HepG2 (cell line): ENCODE measurements around the gene RARA. TPM values are rescaled to one million over a fixed set of nuclear protein-coding genes. Genes with fewer than 3 reads are reported as not detected.

Experiments
- CCDC6 ChIP-seq: sonication (generic); formaldehyde crosslinking; IDR thresholded peaks from 2 replicates; pipeline ENCODE4 v1.8.1; 2022; ENCODE audit warnings: mild to moderate bottlenecking, missing genetic modification reagents, moderate library complexity
- CENPT ChIP-seq: sonication (generic); formaldehyde crosslinking; IDR thresholded peaks from 2 replicates; pipeline ENCODE4 v1.8.0; 2022; ENCODE audit warnings: low read depth, mild to moderate bottlenecking, moderate library complexity, missing genetic modification reagents
- DNMT1 ChIP-seq: sonication (generic); formaldehyde crosslinking; IDR thresholded peaks from 2 replicates; pipeline ENCODE4 v1.5.1; 2020; ENCODE audit warnings: mild to moderate bottlenecking, missing genetic modification reagents
- FOXJ3 ChIP-seq: sonication (generic); formaldehyde crosslinking; IDR thresholded peaks from 2 replicates; pipeline ENCODE4 v1.4.0; 2020; ENCODE audit warnings: missing genetic modification reagents, mild to moderate bottlenecking, borderline replicate concordance
- FOXK2 ChIP-seq: fragments of 450-650 bp; IDR thresholded peaks from 2 replicates; pipeline ENCODE4 v1.6.1; 2016
- MATR3 ChIP-seq: sonication (generic); formaldehyde crosslinking; IDR thresholded peaks from 2 replicates; pipeline ENCODE4 v1.4.0; 2020; ENCODE audit warnings: missing genetic modification reagents
- NAIF1 ChIP-seq: sonication (generic); formaldehyde crosslinking; IDR thresholded peaks from 2 replicates; pipeline ENCODE4 v1.5.0; 2020; ENCODE audit warnings: mild to moderate bottlenecking, missing genetic modification reagents, borderline replicate concordance
- NFE2 ChIP-seq: sonication (generic); formaldehyde crosslinking; IDR thresholded peaks from 2 replicates; pipeline ENCODE4 v1.4.0; 2020; ENCODE audit warnings: missing genetic modification reagents
- RXRB ChIP-seq: IDR thresholded peaks from 2 replicates; pipeline ENCODE4 v1.6.1; 2016; ENCODE audit warnings: borderline replicate concordance, missing genetic modification reagents, missing compliant biosample characterization
- SRY ChIP-seq: sonication (generic); formaldehyde crosslinking; IDR thresholded peaks from 2 replicates; pipeline ENCODE4 v1.8.0; 2022; ENCODE audit warnings: mild to moderate bottlenecking, missing genetic modification reagents
- TOPORS ChIP-seq: sonication (generic); formaldehyde crosslinking; IDR thresholded peaks from 2 replicates; pipeline ENCODE4 v1.8.0; 2023; ENCODE audit warnings: mild to moderate bottlenecking, missing genetic modification reagents
- XRCC5 ChIP-seq: fragments of 200-400 bp; formaldehyde crosslinking; optimal IDR thresholded peaks from 2 replicates; pipeline ENCODE3; 2017; ENCODE audit warnings: mild to moderate bottlenecking, low read length
- ZNF20 ChIP-seq: sonication (generic); formaldehyde crosslinking; IDR thresholded peaks from 2 replicates; pipeline ENCODE4 v1.4.0; 2020; ENCODE audit warnings: mild to moderate bottlenecking, moderate library complexity, missing genetic modification reagents
- ZNF225 ChIP-seq: sonication (generic); formaldehyde crosslinking; IDR thresholded peaks from 2 replicates; pipeline ENCODE4 v1.4.0; 2020; ENCODE audit warnings: mild to moderate bottlenecking, missing genetic modification reagents
- ZNF274 ChIP-seq: sonication (generic); formaldehyde crosslinking; IDR thresholded peaks from 2 replicates; pipeline ENCODE4 v1.5.1; 2020; ENCODE audit warnings: mild to moderate bottlenecking, missing genetic modification reagents
- ZNF350 ChIP-seq: sonication (generic); formaldehyde crosslinking; IDR thresholded peaks from 2 replicates; pipeline ENCODE4 v1.4.0; 2020; ENCODE audit warnings: mild to moderate bottlenecking, low read depth, missing genetic modification reagents, borderline replicate concordance
- polyA plus RNA-seq, 8 experiments: library from polyadenylated mRNA; depleted of rRNA in 3 of 8; stranded (reverse) in 7 of 8; unstranded in 1 of 8; fragments of >200 nt; fragmentation: Illumina TruSeq in 4 of 8; extraction: Trizol in 4 of 8; gene quantifications; 2 replicates each; pipeline versions ENCODE4 v1.2.1 to v1.2.3, GENCODE V29; 2011 to 2016; ENCODE audit warnings: low read depth in 4 of 8, missing spikeins in 1 of 8, mixed read lengths in 1 of 8; ENCODE audit not compliant: insufficient read depth in 1 of 8
- total RNA-seq, 5 experiments: library from RNA; depleted of rRNA; stranded (reverse); fragments of >200 nt; fragmentation: Illumina TruSeq; extraction: Trizol; gene quantifications; 2 replicates each; pipeline ENCODE4 v1.2.3, GENCODE V29; 2016; ENCODE audit warnings: low read depth in 1 of 5
- TF ChIP-seq, protein P1 (sequence below): sonication (generic); formaldehyde crosslinking; IDR thresholded peaks from 2 replicates; pipeline ENCODE4; 2020; ENCODE audit warnings: missing genetic modification reagents, mild to moderate bottlenecking, borderline replicate concordance
- TF ChIP-seq, protein P2 (sequence below): sonication (generic); formaldehyde crosslinking; IDR thresholded peaks from 2 replicates; pipeline ENCODE4 v1.5.0; 2020; ENCODE audit warnings: missing genetic modification reagents
- TF ChIP-seq, protein P3 (sequence below), 2 experiments: sonication (generic) in 1 of 2; formaldehyde crosslinking in 1 of 2; IDR thresholded peaks; 2 replicates each; pipeline versions ENCODE4 v1.4.0 to v1.6.1; 2018 to 2020; ENCODE audit warnings: missing genetic modification reagents in 2 of 2, borderline replicate concordance in 1 of 2, low read depth in 1 of 2, mild to moderate bottlenecking in 1 of 2, missing biosample characterization in 1 of 2
- TF ChIP-seq, protein P4 (sequence below): sonication (generic); formaldehyde crosslinking; conservative IDR thresholded peaks from 2 replicates; pipeline ENCODE4 v1.4.0; 2020; ENCODE audit warnings: missing genetic modification reagents
- TF ChIP-seq, protein P5 (sequence below): sonication (generic); formaldehyde crosslinking; IDR thresholded peaks from 2 replicates; pipeline ENCODE4 v1.8.0; 2022; ENCODE audit warnings: missing genetic modification reagents, low read depth, mild to moderate bottlenecking, borderline replicate concordance

RARA gene
- total and polyA plus RNA-seq, 2 of the 13 experiments (the other 11 are each of a cell fraction or from before 2014, with no cell fraction given), result 6.4 to 8.6 TPM

DNA sequence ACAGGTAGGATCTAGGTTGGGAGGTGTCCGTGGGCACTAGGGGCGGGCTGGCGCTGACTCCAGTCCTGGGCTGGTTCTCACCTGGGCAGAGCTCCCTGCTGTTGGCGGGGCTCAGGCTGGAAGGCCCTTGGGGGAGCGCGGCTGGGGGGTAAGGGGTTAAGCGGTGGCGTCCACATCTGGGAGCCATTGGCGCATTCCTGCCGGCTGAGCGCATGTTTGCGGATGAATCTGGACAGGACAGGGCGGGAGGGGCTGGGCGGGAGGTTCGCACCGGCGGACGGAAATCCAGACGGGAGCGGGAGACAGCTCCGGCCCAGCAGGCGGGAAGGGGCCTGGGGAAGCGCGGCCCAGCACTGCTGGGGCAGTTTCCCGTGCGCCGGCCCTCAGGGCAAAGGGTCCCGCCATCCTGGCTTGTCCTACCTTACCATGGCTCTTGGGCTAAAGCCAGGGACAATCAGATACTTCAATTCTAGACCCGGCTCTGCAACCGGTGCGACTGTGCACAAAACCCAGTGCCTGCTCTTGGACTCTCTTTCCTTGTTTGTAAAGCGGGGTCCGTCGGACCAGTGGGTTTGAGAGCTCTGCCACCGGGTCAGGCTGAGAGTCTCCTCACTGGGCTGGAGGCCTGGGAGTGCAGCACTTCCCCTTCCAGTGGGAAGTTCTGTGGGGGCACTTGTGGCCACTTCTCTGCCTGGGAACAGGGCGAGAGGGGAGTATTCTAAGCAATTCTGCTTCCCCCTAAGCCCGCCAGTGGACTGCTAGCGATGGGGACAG, 7.8 kb downstream of the RARA start (continued):
- TF ChIP-seq FOXJ3 (CRISPR knock-in tag), result 0 out of 2 replicates have a peak, but pooled peaks have one; percentile 49
- TF ChIP-seq DNMT1 (CRISPR knock-in tag), result no peak
- peak; percentile 75; the same call in 1 of the 2 replicates for TF ChIP-seq SRY (CRISPR knock-in tag)
- TF ChIP-seq FOXK2, result no peak
- TF ChIP-seq, protein P1, sequence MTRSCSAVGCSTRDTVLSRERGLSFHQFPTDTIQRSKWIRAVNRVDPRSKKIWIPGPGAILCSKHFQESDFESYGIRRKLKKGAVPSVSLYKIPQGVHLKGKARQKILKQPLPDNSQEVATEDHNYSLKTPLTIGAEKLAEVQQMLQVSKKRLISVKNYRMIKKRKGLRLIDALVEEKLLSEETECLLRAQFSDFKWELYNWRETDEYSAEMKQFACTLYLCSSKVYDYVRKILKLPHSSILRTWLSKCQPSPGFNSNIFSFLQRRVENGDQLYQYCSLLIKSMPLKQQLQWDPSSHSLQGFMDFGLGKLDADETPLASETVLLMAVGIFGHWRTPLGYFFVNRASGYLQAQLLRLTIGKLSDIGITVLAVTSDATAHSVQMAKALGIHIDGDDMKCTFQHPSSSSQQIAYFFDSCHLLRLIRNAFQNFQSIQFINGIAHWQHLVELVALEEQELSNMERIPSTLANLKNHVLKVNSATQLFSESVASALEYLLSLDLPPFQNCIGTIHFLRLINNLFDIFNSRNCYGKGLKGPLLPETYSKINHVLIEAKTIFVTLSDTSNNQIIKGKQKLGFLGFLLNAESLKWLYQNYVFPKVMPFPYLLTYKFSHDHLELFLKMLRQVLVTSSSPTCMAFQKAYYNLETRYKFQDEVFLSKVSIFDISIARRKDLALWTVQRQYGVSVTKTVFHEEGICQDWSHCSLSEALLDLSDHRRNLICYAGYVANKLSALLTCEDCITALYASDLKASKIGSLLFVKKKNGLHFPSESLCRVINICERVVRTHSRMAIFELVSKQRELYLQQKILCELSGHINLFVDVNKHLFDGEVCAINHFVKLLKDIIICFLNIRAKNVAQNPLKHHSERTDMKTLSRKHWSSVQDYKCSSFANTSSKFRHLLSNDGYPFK (CRISPR knock-in tag), result no peak; the same call in 1 of the 2 replicates
- no peak for TF ChIP-seq ZNF20
- TF ChIP-seq, protein P2, sequence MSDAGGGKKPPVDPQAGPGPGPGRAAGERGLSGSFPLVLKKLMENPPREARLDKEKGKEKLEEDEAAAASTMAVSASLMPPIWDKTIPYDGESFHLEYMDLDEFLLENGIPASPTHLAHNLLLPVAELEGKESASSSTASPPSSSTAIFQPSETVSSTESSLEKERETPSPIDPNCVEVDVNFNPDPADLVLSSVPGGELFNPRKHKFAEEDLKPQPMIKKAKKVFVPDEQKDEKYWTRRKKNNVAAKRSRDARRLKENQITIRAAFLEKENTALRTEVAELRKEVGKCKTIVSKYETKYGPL (CRISPR knock-in tag), result no peak
- TF ChIP-seq ZNF225 (CRISPR knock-in tag), result peak; percentile 74
- peak; percentile 51; the same call in 1 of the 2 replicates for TF ChIP-seq RXRB (CRISPR knock-in tag)
- TF ChIP-seq NFE2 (CRISPR knock-in tag), result no peak
- TF ChIP-seq ZNF274, result no peak
- TF ChIP-seq NAIF1 (CRISPR knock-in tag), result peak; percentile 66; the same call in 1 of the 2 replicates
- TF ChIP-seq MATR3 (CRISPR knock-in tag), result 0 out of 2 replicates have a peak, but pooled peaks have one; percentile 1
- TF ChIP-seq, protein P3, sequence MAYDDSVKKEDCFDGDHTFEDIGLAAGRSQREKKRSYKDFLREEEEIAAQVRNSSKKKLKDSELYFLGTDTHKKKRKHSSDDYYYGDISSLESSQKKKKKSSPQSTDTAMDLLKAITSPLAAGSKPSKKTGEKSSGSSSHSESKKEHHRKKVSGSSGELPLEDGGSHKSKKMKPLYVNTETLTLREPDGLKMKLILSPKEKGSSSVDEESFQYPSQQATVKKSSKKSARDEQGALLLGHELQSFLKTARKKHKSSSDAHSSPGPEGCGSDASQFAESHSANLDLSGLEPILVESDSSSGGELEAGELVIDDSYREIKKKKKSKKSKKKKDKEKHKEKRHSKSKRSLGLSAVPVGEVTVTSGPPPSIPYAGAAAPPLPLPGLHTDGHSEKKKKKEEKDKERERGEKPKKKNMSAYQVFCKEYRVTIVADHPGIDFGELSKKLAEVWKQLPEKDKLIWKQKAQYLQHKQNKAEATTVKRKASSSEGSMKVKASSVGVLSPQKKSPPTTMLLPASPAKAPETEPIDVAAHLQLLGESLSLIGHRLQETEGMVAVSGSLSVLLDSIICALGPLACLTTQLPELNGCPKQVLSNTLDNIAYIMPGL (CRISPR knock-in tag; IDR thresholded peaks at IDR 0.05; ENCODE audit: borderline replicate concordance in 1 of 2, low read depth in 1 of 2), result peak; percentile 35 to 50; a peak in 1 of 4 replicates
- TF ChIP-seq, protein P4, sequence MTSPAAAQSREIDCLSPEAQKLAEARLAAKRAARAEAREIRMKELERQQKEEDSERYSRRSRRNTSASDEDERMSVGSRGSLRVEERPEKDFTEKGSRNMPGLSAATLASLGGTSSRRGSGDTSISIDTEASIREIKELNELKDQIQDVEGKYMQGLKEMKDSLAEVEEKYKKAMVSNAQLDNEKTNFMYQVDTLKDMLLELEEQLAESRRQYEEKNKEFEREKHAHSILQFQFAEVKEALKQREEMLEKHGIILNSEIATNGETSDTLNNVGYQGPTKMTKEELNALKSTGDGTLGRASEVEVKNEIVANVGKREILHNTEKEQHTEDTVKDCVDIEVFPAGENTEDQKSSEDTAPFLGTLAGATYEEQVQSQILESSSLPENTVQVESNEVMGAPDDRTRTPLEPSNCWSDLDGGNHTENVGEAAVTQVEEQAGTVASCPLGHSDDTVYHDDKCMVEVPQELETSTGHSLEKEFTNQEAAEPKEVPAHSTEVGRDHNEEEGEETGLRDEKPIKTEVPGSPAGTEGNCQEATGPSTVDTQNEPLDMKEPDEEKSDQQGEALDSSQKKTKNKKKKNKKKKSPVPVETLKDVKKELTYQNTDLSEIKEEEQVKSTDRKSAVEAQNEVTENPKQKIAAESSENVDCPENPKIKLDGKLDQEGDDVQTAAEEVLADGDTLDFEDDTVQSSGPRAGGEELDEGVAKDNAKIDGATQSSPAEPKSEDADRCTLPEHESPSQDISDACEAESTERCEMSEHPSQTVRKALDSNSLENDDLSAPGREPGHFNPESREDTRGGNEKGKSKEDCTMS (CRISPR knock-in tag), result no peak
- no peak for TF ChIP-seq XRCC5
- TF ChIP-seq TOPORS (CRISPR knock-in tag), result no peak; the same call in 1 of the 2 replicates
- TF ChIP-seq ZNF350 (CRISPR knock-in tag), result peak; percentile 73; the same call in 1 of the 2 replicates
- no peak for TF ChIP-seq CENPT (CRISPR knock-in tag)
- TF ChIP-seq CCDC6, result peak; percentile 86
- TF ChIP-seq, protein P5, sequence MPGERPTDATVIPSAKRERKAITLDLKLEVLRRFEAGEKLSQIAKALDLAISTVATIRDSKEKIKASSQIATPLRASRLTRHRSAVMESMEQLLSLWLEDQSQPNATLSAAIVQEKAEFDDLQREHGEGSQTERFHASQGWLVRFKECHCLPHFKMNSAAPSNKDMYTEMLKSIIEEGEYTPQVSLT, result no peak
